Activated naive CD8-positive, alpha-beta T cell (primary cell): ENCODE data around the gene WDFY4.
A peak's percentile ranks its signal among the peaks of the same experiment; 100 is the strongest.

Source experiments
- H3K27ac Mint-ChIP-seq: one replicate; pipeline ENCODE4 v1.8.0; 2021; ENCODE audit warnings: mixed read lengths
- H3K27me3 Mint-ChIP-seq: one replicate; pipeline ENCODE4 v1.8.0; 2021; ENCODE audit warnings: mixed read lengths
- H3K36me3 Mint-ChIP-seq: one replicate; pipeline ENCODE4 v1.8.0; 2021; ENCODE audit warnings: mixed read lengths
- H3K4me1 Mint-ChIP-seq: one replicate; pipeline ENCODE4 v1.8.0; 2021; ENCODE audit warnings: low read depth, mixed read lengths
- H3K4me3 Mint-ChIP-seq: one replicate; pipeline ENCODE4 v1.8.0; 2021; ENCODE audit warnings: mild to moderate bottlenecking, mixed read lengths
- H3K9me3 Mint-ChIP-seq: one replicate; pipeline ENCODE4 v1.8.0; 2021; ENCODE audit warnings: low read depth, mixed read lengths

Gene WDFY4

GRCh38 chr10:48800007-48800675 is 115.5 kb downstream of the WDFY4 start:
- Mint-ChIP-seq H3K27ac (peak overlapping the region; percentile 90), H3K4me3 (peak overlapping the region; percentile 76), H3K4me1 (peaks cover 47% of the 10 kb centered on the region), H3K9me3 (peaks cover 5% of the 10 kb centered on the region), H3K27me3 (no peaks in the 10 kb centered on the region), H3K36me3 (peaks cover 5% of the 10 kb centered on the region)

GRCh38 chr10:48801001-48801421 is 116.3 kb downstream of the WDFY4 start:
- Mint-ChIP-seq H3K27me3 (no peaks in the 10 kb centered on the region), H3K27ac (peak overlapping the region; percentile 90), H3K36me3 (peaks cover 5% of the 10 kb centered on the region), H3K9me3 (peaks cover 5% of the 10 kb centered on the region), H3K4me3 (no peak overlapping the region), H3K4me1 (peaks cover 53% of the 10 kb centered on the region)

GRCh38 chr10:48802611-48803071 is 118.0 kb downstream of the WDFY4 start:
- Mint-ChIP-seq H3K27me3 (no peaks in the 10 kb centered on the region), H3K9me3 (peaks cover 5% of the 10 kb centered on the region), H3K4me3 (no peak overlapping the region), H3K36me3 (peaks cover 5% of the 10 kb centered on the region), H3K4me1 (peaks cover 53% of the 10 kb centered on the region), H3K27ac (no peak overlapping the region)

- Mint-ChIP-seq H3K9me3 (peaks cover 5% of the 10 kb centered on the region), H3K4me3 (no peak overlapping the region), H3K27ac (no peak overlapping the region), H3K36me3 (peaks cover 5% of the 10 kb centered on the region), H3K4me1 (peaks cover 57% of the 10 kb centered on the region), H3K27me3 (no peaks in the 10 kb centered on the region)
These were observed 119.3 kb downstream of the WDFY4 start for GRCh38 chr10:48803801-48804584.

- H3K27me3 Mint-ChIP-seq = no peaks in the 10 kb centered on the region
- peaks cover 5% of the 10 kb centered on the region for H3K9me3 Mint-ChIP-seq
- peaks cover 54% of the 10 kb centered on the region for H3K4me1 Mint-ChIP-seq
- no peak overlapping the region for H3K4me3 Mint-ChIP-seq
- peak overlapping the region; percentile 2 for H3K27ac Mint-ChIP-seq
- H3K36me3 Mint-ChIP-seq = peaks cover 5% of the 10 kb centered on the region
These were observed 120.1 kb downstream of the WDFY4 start for GRCh38 chr10:48804740-48805182.

- Mint-ChIP-seq H3K27ac (no peak overlapping the region), H3K4me3 (no peak overlapping the region)
These were observed 120.7 kb downstream of the WDFY4 start for GRCh38 chr10:48805411-48805810.

GRCh38 chr10:48805848-48806247 is 121.2 kb downstream of the WDFY4 start:
- Mint-ChIP-seq H3K4me1 (peaks cover 44% of the 10 kb centered on the region), H3K27me3 (no peaks in the 10 kb centered on the region), H3K9me3 (no peaks in the 10 kb centered on the region), H3K4me3 (peak overlapping the region; percentile 39), H3K27ac (no peak overlapping the region), H3K36me3 (no peaks in the 10 kb centered on the region)

More at GRCh38 chr10:48805411-48805810, 120.7 kb downstream of the WDFY4 start:
- peaks cover under 1% of the 10 kb centered on the region for H3K9me3 Mint-ChIP-seq
- peaks cover 48% of the 10 kb centered on the region for H3K4me1 Mint-ChIP-seq
- H3K27me3 Mint-ChIP-seq = no peaks in the 10 kb centered on the region
- peaks cover under 1% of the 10 kb centered on the region for H3K36me3 Mint-ChIP-seq

- no peak overlapping the region for H3K4me3 Mint-ChIP-seq
- no peaks in the 10 kb centered on the region for H3K9me3 Mint-ChIP-seq
- H3K27ac Mint-ChIP-seq = no peak overlapping the region
- no peaks in the 10 kb centered on the region for H3K36me3 Mint-ChIP-seq
- no peaks in the 10 kb centered on the region for H3K27me3 Mint-ChIP-seq
- peaks cover 39% of the 10 kb centered on the region for H3K4me1 Mint-ChIP-seq
These were observed 121.7 kb downstream of the WDFY4 start for GRCh38 chr10:48806342-48806741.

- Mint-ChIP-seq H3K36me3 (no peaks in the 10 kb centered on the region), H3K4me1 (peaks cover 27% of the 10 kb centered on the region), H3K27me3 (peaks cover 2% of the 10 kb centered on the region), H3K27ac (no peak overlapping the region), H3K9me3 (no peaks in the 10 kb centered on the region), H3K4me3 (no peak overlapping the region)
These were observed 123.3 kb downstream of the WDFY4 start for GRCh38 chr10:48807791-48808470.

GRCh38 chr10:48809261-48809660 is 124.6 kb downstream of the WDFY4 start:
- Mint-ChIP-seq H3K27me3 (peaks cover 2% of the 10 kb centered on the region), H3K4me3 (no peak overlapping the region), H3K36me3 (no peaks in the 10 kb centered on the region), H3K27ac (no peak overlapping the region), H3K4me1 (peaks cover 21% of the 10 kb centered on the region), H3K9me3 (no peaks in the 10 kb centered on the region)

- H3K36me3 Mint-ChIP-seq = no peaks in the 10 kb centered on the region
- H3K27me3 Mint-ChIP-seq = peaks cover 2% of the 10 kb centered on the region
- no peaks in the 10 kb centered on the region for H3K9me3 Mint-ChIP-seq
- H3K4me3 Mint-ChIP-seq = no peak overlapping the region
- peaks cover 5% of the 10 kb centered on the region for H3K4me1 Mint-ChIP-seq
- H3K27ac Mint-ChIP-seq = no peak overlapping the region
These were observed 126.8 kb downstream of the WDFY4 start for GRCh38 chr10:48811461-48811860.

GRCh38 chr10:48811917-48812316 is 127.2 kb downstream of the WDFY4 start:
- no peak overlapping the region for H3K27ac Mint-ChIP-seq
- H3K36me3 Mint-ChIP-seq = no peaks in the 10 kb centered on the region
- no peak overlapping the region for H3K4me3 Mint-ChIP-seq
- H3K4me1 Mint-ChIP-seq = peaks cover 5% of the 10 kb centered on the region
- H3K9me3 Mint-ChIP-seq = no peaks in the 10 kb centered on the region
- H3K27me3 Mint-ChIP-seq = peaks cover 2% of the 10 kb centered on the region

GRCh38 chr10:48813291-48813690 is 128.6 kb downstream of the WDFY4 start:
- Mint-ChIP-seq H3K36me3 (no peaks in the 10 kb centered on the region), H3K4me3 (no peak overlapping the region), H3K27ac (no peak overlapping the region), H3K4me1 (peaks cover 2% of the 10 kb centered on the region), H3K9me3 (no peaks in the 10 kb centered on the region), H3K27me3 (peaks cover 2% of the 10 kb centered on the region)

- no peak overlapping the region for H3K27ac Mint-ChIP-seq
- H3K4me3 Mint-ChIP-seq = no peak overlapping the region
- no peaks in the 10 kb centered on the region for H3K36me3 Mint-ChIP-seq
- H3K4me1 Mint-ChIP-seq = peaks cover 2% of the 10 kb centered on the region
- H3K27me3 Mint-ChIP-seq = peaks cover 2% of the 10 kb centered on the region
- H3K9me3 Mint-ChIP-seq = no peaks in the 10 kb centered on the region
These were observed 129.2 kb downstream of the WDFY4 start for GRCh38 chr10:48813825-48814224.

- Mint-ChIP-seq H3K27me3 (peaks cover 2% of the 10 kb centered on the region), H3K36me3 (no peaks in the 10 kb centered on the region), H3K27ac (no peak overlapping the region), H3K4me3 (no peak overlapping the region), H3K9me3 (no peaks in the 10 kb centered on the region), H3K4me1 (peaks cover 2% of the 10 kb centered on the region)
These were observed 130.3 kb downstream of the WDFY4 start for GRCh38 chr10:48814933-48815332.
